CMK (cell line): Measurements from ENCODE around the gene GTF3C2.

Experiments
- DNase-seq: peaks from one replicate; pipeline ENCODE4 v3.0.0-alpha.2; 2010; ENCODE audit warnings: low read depth

GTF3C2 gene, protein sequence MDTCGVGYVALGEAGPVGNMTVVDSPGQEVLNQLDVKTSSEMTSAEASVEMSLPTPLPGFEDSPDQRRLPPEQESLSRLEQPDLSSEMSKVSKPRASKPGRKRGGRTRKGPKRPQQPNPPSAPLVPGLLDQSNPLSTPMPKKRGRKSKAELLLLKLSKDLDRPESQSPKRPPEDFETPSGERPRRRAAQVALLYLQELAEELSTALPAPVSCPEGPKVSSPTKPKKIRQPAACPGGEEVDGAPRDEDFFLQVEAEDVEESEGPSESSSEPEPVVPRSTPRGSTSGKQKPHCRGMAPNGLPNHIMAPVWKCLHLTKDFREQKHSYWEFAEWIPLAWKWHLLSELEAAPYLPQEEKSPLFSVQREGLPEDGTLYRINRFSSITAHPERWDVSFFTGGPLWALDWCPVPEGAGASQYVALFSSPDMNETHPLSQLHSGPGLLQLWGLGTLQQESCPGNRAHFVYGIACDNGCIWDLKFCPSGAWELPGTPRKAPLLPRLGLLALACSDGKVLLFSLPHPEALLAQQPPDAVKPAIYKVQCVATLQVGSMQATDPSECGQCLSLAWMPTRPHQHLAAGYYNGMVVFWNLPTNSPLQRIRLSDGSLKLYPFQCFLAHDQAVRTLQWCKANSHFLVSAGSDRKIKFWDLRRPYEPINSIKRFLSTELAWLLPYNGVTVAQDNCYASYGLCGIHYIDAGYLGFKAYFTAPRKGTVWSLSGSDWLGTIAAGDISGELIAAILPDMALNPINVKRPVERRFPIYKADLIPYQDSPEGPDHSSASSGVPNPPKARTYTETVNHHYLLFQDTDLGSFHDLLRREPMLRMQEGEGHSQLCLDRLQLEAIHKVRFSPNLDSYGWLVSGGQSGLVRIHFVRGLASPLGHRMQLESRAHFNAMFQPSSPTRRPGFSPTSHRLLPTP

DNA sequence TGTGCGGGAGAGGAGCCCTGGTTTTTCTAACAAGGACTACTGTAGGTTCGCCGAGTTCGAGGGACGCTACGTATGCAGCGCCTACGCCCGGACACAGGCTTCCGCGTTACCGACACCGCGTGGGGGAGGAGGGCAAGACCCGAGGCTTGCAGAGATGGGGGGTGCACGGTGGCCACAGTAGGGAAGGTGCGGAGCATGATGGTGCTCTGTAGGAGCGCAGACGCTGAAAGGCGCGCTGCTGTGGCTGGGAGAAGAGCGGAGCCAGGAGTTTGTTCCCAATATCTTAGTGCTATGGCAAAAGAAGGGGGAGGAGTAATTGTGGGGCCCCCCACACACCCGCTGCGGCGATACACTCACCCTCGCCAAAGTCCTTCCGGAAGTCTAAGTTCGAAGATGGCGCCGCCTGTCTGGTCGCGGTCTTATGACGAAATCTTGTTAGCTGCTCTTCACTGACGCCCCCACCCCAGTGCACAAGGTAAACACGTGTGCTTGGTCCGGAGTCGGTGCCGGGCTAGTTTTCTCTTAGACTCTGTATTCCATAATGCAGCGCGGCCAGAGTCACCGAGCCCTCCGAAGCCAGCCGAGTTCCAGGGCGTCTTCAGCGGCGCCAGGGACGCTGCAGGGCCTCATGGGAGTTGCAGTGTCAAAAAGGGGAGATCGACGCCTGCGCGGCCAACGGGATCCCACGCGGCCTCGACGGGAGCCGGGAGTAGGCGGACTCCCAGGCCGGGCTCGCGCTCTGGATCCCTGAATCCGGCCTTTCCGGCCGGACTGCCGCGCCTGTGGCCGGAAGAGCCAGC is at the start of gene GTF3C2:
TSS of gene GTF3C2 (minus strand) at position 383 of the 800 bp plus-strand sequence. CDS start 13,210 bp downstream, outside the sequence.
- DNase-seq, result peak; percentile 98

DNA sequence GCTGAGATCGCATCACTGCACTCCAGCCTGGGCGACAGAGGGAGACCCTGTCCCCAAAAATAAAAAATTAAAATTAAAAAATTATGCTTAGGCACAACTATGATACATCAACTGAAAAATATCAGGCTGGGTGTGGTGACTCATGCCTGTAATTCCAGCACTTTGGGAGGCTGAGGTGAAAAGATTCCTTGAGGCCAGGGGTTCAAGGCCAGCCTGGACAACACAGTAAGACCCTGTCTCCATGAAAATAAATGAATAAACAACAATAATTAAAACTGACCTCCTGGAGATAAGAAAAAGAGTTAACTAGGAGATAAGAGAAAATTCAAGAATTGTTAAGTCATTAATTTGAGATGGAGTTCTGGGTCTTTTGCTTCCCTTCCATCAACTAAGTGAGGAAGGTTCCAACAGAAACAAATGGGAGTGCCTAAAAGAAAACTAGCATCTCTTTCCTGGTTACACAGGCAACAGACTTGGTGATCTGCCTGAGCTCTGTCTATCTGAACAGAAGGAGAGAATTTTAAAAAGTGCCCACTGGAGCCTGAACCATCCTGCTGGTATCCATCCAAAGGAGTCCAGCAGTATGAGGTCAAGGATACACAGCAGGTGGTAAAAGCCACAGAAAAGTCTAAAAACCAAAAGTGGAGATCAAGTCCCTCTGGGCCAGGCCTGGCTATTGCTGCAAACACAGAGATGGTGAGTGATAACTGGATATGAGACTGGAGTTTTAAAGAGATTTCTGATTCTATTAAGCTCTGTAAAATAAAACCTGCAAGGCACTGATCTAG is 44.0 kb upstream of the GTF3C2 start:
- no peak for DNase-seq

DNA sequence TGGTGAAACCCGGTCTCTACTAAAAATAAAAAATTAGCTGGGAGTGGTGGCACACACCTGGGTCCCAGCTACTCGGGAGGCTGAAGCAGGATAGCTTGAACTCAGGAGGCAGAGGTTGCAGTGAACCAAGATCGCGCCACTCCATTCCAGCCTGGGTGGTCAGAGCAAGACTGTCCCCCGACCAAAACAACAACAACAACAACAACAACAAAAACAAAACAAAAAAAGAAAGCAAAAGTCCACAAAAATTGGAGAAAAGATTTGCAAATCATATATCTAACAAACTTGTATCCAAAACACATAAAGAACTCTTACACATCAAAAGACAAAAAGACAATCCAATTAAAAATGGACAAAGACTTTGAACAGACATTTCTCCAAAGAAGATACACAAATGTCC is 42.4 kb upstream of the GTF3C2 start:
- no peak for DNase-seq

DNA sequence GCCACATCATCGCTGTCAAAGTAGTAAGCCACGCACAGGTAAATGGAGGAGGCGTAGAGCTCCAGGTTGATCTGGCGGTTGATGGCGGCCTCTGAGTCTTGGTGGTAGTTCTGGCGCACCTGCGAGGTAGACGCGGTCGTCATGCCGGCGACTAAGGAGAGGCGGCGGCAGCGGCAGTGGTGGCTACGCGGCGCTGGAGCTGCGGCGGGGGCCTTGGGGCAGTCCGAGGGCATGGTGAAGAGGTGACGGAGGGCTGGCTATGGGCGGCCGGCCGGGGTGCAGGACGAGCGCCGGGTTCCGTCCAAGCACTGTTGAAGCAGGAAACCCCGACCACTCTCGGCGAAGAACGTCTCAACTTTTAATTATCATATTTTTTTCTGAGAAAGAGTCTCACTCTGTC is 36.7 kb upstream of the GTF3C2 start:
- DNase-seq, result no peak

DNA sequence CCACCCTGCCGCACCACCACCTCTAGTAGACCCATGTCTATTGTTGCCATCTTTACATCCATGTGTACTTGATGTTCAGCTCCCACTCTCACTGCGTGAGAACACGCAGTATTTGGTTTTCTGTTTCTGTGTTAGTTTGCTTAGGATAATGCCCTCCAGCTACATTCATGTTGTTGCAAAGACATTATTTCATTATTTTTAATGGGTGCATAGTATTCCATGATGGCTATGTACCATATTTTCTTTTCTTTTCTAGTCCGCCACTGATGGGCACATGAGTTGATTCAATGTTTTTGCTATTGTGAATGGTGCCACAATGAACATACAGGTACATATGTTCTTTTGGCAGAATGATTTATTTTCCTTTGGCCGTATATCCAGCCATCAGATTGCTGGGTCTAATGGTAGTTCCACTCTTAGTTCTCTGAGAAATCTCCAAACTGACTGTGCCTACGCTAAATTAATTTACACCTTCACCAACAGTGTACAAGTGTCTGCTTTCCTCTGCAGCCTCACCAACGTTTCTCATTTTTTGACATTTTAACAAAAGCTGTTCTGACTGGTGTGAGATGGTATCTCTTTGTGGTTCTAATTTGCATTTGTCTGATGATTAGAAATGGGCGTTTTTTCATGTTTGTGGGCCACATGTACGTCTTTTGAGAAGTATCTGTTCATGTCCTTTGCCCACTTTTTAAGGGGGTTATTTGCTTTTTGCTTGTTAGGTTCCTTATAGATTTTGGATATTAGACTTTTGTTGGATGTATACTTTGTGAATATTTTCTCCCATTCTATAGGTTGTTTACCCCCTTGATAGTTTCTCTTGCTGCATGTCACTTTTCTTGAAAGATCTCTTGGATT is 34.5 kb upstream of the GTF3C2 start:
- DNase-seq, result no peak

DNA sequence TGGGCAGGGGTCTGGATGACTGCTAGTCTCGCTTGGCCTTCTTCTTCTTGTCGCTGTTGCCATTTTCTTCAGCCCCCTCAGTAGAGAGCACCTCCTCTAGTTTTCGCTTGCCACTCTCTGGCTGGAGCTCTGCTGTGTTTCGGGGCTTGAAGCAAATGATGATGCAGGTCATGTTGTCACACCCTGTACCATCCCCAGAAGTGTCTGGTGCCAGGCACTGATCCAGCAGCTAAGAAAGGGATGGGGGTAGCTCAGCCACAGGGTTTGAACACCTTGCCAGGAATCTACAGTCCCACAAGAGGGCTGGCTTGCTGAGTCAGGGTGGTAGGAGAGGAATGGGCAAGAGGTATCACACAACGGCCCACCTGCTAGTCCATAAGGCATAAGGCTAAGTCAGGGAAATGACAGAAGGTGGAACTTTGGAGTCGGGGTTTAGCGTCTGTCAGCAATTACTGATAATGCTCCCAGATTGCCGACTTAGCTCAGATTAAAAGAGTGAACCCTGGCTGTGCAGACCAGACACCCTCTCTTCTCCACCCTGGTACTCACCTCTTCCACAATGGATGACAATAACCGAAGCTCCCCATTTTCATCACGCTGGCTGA is 25.1 kb upstream of the GTF3C2 start:
- no peak for DNase-seq

DNA sequence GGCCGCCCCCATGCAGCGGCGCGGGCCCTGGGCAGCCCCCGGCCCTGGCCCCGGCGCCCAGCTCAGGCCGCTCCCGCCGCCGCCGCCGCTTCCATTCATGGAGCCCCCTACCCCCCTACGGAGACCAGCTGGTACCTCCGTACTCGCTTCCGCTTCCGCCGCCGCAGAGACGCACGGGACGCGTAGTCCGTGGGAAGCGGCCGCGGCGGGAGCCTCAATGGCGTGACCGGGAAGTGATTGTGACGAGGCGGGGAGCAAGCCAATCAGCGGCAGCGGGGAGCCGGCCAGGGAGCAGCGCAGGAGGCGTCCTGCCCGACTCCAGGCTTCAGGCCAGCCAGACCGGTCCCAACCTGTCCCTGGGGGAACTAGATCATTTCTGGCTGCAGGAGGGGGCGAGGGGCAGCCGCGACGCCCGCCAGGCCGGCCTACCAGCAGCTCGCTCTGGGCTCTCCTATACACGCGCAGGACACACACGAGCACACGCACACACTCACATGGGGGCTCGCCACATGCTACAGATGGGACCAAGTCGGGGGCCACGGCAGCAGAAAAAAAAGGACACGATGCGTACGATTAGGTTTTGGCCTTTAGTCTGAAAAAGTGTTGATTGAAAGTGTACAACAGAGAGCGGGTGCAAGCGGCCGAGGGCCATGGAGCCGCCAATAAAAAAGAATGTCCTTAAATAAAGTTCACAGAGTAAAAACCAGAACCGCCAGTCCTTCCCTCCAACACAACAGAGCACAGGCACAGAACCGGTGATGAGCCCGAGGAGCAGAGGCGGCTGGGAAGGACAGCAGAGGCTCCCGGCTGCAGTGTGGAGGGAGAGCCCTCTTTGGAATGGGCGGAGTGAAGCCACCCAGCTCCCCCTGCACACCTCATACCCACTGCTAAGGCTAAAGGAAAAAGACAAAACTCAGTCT is 24.3 kb upstream of the GTF3C2 start, which contains the start of gene ZNF513:
TSS of gene ZNF513 (minus strand) at position 109 of the 920 bp plus-strand sequence. CDS start 208 bp downstream, outside the sequence.
- peak; percentile 80 for DNase-seq

DNA sequence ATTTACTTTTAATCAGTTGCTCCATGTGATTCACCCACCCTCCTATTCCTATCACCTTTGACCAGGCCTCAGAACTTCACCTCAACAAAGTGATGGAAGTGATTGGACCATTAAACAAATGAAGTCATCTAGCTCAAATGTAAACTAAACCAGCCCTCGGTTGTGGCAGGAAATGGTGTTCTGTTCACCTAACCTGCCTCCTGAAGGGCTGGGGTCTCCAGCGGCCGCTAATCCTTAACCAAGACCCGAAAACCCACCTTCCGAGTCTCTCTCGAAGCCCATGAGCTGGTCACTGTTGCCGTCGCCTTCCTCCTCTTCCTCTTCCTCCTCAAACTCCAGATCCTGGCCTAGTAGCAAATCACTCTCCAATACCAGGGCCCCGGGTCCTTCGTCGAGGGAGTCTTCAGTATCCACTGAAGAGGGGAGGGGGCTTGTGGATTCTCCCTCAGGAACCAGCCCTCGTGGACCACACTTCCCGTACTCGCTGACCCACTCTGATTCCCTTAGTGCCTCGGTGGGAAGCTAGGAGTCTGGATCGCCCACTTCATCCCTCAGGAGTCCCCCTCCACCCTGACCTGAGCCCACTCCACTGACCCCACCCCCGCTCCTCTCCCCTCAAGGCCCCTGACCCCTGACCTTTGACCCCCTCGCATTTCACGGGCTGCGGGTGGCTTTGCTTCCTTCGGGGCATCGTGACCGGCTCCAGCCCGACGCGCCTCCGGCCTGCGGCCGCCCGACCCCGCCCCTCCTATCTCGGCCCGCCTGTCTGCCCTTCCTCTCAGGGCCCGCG is 23.5 kb upstream of the GTF3C2 start:
- DNase-seq, result peak; percentile 74

DNA sequence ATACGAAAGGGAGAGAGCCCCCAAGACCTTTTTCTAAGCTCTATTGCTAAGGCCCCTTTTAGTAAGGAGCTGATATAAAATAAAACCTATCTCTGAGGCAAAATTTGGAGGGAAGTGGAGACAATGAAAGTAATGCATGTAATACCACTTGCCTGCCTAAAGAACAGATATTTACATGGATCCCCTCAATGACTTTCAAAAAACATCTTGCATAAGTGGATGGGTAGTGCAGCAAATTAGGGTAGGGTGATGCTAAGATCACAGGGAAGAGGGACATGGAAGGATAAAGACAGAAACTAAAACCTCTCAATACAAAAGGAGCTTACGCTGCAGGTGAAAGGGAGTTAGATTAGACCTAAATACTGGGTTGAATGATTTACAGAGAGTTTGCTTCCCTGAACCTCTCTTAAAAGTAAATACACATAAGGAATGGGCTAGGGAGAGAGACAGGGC is 22.8 kb upstream of the GTF3C2 start:
- DNase-seq, result no peak

DNA sequence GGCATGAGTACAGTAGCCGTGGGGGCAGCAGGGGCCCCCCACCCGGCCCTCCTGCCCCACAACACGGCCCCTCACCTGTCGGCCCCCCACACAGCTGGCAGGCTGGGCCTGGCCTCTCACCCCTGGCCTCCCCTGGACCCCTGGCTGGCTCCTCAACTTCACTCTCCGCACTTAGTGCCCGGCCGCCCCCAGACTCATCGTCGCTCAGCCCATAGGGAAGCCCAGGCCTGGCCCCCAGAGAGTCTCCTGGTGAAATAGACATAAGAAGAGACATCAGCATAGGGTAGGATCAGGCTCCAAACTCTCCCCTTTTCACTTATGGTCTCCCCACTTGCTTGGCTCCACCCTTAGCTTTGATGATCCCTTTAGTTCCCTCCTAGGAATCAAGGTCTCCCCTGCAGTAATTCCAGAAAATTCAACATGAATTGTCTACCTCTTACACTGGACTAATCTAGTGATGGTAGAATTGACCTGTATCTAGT is 22.3 kb upstream of the GTF3C2 start:
- DNase-seq, result no peak

DNA sequence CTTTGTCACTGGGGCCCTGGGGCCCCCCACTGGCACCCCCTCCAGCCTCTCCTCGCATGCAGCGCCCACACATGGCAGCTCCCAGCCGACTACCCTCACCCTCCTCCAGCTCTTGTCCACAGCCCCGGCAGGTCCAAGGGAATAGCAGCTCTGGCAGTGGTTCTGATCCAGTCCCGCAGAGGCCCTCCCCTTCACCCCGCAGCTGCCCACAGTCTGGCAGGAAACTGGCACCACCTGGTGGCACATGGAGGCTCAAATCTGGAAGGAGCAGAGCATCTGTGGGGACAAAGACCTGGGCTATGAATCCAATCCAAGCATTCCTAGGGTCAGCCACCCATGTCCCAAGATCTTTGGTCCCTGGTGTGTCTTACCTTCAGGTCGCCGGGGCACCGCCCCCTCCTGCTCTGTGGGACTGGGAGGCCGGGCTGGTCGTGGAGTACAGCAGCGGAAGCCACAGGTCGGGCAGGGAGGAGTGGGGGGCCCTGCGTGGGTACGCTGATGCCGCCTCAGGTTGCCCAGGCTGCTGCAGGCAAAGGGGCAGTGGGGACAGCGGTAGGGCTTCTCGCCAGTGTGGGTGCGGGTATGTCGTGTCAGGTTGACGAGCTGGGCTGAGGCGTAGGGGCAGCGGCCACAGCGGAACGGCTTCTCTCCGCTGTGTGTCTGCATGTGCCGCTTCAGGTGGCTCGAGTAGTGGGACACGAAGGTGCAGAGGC is 21.7 kb upstream of the GTF3C2 start:
- no peak for DNase-seq

DNA sequence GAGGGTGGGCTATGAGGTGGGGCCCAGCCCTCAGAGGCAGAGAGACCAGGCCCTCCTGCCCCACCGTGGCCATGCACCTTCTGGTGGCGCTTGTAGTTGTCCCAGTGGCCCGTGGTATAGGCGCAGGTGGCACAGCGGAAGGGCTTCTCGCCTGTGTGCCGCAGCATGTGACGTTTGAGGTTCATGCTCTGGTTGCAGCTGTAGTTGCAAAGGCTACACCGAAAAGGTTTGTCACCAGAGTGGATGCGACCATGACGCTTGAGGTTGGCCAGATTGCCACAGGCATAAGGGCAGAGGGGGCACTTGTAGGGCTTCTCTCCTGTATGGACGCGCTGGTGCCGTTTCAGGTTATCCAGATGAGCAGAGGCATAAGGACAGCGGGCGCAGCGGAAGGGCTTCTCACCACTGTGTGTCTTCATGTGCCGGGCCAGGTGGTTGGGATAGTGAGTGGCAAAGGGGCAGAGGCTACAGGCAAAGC is 21.1 kb upstream of the GTF3C2 start:
- no peak for DNase-seq

DNA sequence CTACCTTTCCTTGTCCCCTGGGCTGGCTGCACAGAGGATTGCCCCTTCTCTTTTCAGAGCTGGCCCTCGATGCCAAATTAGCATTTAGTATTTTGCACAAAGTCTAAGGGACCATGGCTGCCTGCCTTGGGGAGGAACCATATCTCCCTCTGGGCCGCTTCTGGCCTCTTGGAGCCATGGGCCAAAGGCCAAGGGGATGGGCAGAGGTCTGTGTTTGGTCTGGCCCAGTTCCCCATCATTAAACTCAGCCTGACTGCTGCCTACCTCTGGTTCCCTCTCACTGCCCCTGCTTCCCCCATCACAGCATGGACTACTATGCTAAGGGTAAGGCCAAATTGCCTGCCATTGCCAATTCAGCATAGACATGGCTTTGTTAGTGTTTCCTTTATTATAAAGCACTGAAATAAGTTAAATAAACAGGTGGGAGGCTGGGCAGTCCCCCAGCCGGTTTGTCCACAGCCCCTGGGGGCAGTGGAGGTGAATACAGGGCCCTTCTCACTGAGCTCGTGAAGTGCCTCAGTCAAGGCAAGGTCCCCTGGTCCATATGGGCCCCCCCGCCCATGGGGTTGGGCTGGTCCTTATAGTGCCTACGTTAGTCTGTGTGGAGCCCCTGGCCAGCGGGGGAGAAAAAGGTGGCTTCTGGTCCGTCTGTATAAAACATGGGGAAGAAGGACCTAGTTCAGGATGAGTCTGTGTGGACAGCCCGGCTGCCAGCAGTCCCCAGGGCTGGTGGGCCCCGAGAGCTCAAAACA is 20.5 kb upstream of the GTF3C2 start:
- no peak for DNase-seq

DNA sequence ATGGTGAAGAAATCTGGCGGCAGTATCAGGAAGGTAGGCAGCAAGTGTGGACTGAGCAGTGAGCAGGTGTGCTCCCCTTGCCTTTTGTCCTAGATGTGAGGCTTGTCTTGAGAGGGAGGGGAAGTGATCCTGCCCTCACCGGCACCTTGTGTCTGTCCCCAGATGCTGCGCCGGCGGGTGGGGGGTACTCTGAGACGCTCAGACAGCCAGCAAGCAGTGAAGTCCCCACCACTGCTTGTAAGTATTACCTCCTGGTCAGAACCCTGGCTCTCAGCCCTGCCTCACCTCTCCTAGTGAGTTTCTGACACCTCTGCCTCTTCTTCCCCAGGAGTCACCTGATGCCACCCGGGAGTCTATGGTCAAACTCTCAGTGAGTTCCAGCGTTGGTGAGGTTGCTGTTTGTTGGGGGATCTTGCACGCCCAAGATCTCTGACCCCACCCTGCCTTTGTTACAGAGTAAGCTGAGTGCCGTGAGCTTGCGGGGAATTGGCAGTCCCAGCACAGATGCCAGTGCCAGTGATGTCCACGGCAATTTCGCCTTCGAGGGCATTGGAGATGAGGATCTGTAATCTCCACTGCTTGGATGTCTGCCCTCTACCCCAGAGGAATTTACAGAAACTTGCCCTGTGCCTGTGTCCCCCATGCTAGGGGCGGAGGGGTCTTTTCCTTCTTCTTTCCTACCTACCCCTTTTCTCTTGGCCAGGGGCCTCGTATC is 19.7 kb upstream of the GTF3C2 start:
- no peak for DNase-seq

DNA sequence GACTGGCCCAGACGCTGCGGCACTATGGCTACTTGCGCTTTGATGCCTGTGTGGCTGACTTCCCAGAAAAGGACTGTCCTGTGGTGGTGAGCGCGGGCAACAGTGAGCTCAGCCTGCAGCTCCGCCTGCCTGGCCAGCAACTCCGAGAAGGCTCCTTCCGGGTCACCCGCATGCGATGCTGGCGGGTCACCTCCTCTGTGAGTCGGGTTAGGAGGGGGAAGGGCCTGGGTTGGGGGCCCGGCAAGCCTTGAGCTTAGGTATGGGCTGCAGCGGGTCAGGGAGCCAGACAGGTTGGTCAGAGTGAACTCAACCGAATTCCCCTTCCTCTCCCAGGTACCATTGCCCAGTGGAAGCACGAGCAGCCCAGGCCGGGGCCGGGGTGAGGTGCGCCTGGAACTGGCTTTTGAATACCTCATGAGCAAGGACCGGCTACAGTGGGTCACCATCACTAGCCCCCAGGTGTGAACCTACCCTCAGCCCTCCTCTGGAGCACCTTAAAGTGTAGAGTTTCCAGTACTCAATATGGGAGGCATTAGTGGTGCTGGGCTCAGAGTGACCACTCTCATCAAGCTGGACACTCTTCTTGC is 19.0 kb upstream of the GTF3C2 start:
- DNase-seq, result no peak
